Prostate gland (tissue), 2 donors: Measurements from ENCODE around the gene EXOSC9.

Source experiments
- POLR2A ChIP-seq: fragments of 450-650 bp; IDR thresholded peaks from one replicate; pipeline ENCODE4 v1.6.1; 2016; ENCODE audit warnings: antibody characterized with exemption, mild to moderate bottlenecking
- TF ChIP-seq, protein P1 (sequence below), 4 experiments: fragments of 200-600 bp in 2 of 4; fragments of 450-650 bp in 2 of 4; sonication (generic) in 2 of 4; IDR thresholded peaks; 1 replicate in 3 of 4; 2 replicates in 1 of 4; pipeline ENCODE4 v1.5.1; 2016 to 2019; ENCODE audit warnings: antibody characterized with exemption in 4 of 4, mild to moderate bottlenecking in 2 of 4, moderate library complexity in 2 of 4

DNA sequence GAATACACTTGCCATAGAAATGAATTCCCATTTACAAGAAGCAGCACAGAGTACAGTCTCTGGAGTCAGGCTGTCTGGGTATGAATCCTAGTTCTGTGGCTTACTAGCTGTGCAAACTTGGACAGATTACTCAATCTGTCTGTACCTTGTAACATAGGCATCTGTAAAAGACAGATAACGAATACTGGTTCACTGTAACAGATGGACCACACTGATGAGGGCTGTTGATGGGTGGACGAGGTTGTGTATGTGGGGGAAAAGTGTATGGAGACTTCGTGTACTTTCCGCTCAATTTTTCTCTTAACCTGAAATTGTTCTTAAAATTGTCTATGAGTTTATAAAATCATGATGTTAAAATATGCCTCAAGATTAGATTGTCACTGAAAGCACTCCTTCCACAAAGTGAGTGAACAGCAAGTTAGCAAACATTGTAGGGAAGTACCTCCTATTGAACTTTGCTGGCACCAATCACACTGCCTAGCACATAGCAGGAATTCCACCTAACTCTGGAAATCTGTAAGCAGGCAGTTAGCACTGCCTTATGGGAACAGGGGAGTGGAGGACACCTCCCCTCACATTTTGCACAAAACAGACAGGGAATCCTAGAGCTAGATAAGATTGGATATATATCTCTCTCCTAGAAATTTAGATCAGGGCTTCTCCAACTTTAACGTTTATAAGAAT, 6.5 kb upstream of the EXOSC9 start:
- TF ChIP-seq, protein P1, sequence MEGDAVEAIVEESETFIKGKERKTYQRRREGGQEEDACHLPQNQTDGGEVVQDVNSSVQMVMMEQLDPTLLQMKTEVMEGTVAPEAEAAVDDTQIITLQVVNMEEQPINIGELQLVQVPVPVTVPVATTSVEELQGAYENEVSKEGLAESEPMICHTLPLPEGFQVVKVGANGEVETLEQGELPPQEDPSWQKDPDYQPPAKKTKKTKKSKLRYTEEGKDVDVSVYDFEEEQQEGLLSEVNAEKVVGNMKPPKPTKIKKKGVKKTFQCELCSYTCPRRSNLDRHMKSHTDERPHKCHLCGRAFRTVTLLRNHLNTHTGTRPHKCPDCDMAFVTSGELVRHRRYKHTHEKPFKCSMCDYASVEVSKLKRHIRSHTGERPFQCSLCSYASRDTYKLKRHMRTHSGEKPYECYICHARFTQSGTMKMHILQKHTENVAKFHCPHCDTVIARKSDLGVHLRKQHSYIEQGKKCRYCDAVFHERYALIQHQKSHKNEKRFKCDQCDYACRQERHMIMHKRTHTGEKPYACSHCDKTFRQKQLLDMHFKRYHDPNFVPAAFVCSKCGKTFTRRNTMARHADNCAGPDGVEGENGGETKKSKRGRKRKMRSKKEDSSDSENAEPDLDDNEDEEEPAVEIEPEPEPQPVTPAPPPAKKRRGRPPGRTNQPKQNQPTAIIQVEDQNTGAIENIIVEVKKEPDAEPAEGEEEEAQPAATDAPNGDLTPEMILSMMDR (IDR thresholded peaks at IDR 0.05), result no peak
- TF ChIP-seq POLR2A, result no peak
